OCI-LY7 (cell line): ENCODE results near the gene SPATA32. TPM values are rescaled to one million over a fixed set of nuclear protein-coding genes. Genes with fewer than 3 reads are reported as not detected.

ENCODE experiments used
- BruUV-seq: library from RNA; stranded (reverse); fragments of 400-500 nt; replicated peaks from 2 replicates; lab custom pipeline; 2021; lab: Mats Ljungman, UMichigan
- CTCF ChIA-PET: fragments of 300-600 bp; sonication (Branson Sonifier 250); formaldehyde crosslinking; loops from one replicate; lab custom pipeline; 2022; ENCODE audit warnings: antibody characterized with exemption; ENCODE audit not compliant: unreplicated experiment; lab: Charles Lee
- POLR2A ChIA-PET: fragments of 300-600 bp; sonication (Branson Sonifier 250); formaldehyde crosslinking; loops from one replicate; lab custom pipeline; 2022; ENCODE audit warnings: antibody characterized with exemption; lab: Charles Lee
- DNase-seq: peaks from one replicate; pipeline ENCODE4 v3.0.0-alpha.2; 2015; ENCODE audit warnings: low spot score
- H2AFZ ChIP-seq: fragments of 200-600 bp; sonication (generic), shearing (Covaris generic); 2 replicates; pipeline ENCODE4 v1.6.1; 2014; ENCODE audit warnings: mild to moderate bottlenecking, antibody characterized with exemption, low read length, moderate library complexity
- H3K27ac ChIP-seq: fragments of 200-600 bp; sonication (generic); 2 replicates; pipeline ENCODE4 v1.5.1; 2014; ENCODE audit warnings: mixed run types, low read depth, mild to moderate bottlenecking, moderate library complexity, low read length, inconsistent platforms; ENCODE audit not compliant: poor library complexity, severe bottlenecking
- H3K36me3 ChIP-seq: fragments of 200-600 bp; sonication (generic); 2 replicates; pipeline ENCODE4 v1.6.1; 2014; ENCODE audit warnings: mild to moderate bottlenecking, antibody characterized with exemption, low read length, moderate library complexity, mixed read lengths; ENCODE audit not compliant: insufficient read depth
- H3K4me1 ChIP-seq: fragments of 200-600 bp; sonication (generic); 2 replicates; pipeline ENCODE4 v1.5.1; 2014; ENCODE audit warnings: mild to moderate bottlenecking, low read length; ENCODE audit not compliant: insufficient read depth, poor library complexity, severe bottlenecking
- H3K4me2 ChIP-seq: fragments of 200-600 bp; sonication (generic); 2 replicates; pipeline ENCODE4 v1.6.1; 2014; ENCODE audit warnings: mild to moderate bottlenecking, low read length
- H3K4me3 ChIP-seq: fragments of 200-600 bp; sonication (generic); 2 replicates; pipeline ENCODE4 v1.5.1; 2014; ENCODE audit warnings: mild to moderate bottlenecking, low read depth, low read length; ENCODE audit not compliant: poor library complexity, severe bottlenecking
- H3K79me2 ChIP-seq: fragments of 200-600 bp; sonication (generic); 2 replicates; pipeline ENCODE4 v1.6.1; 2016; ENCODE audit warnings: low read depth, mild to moderate bottlenecking, low read length, moderate library complexity, mixed read lengths; ENCODE audit not compliant: insufficient read depth
- H3K9me2 ChIP-seq: fragments of 200-600 bp; sonication (generic); 2 replicates; pipeline ENCODE4 v1.6.1; 2016; ENCODE audit warnings: mild to moderate bottlenecking, low read length, mixed read lengths; ENCODE audit not compliant: insufficient read depth
- H3K9me3 ChIP-seq: fragments of 200-600 bp; sonication (generic); 2 replicates; pipeline ENCODE4 v1.6.1; 2014; ENCODE audit warnings: mild to moderate bottlenecking, mixed run types, low read length, mixed read lengths
- H4K20me1 ChIP-seq: fragments of 200-600 bp; sonication (generic); 2 replicates; pipeline ENCODE4 v1.6.1; 2014; ENCODE audit warnings: mild to moderate bottlenecking, antibody characterized with exemption, low read length, moderate library complexity, mixed read lengths; ENCODE audit not compliant: insufficient read depth
- CTCF ChIP-seq: fragments of 200-600 bp; sonication (generic); conservative IDR thresholded peaks from 2 replicates; pipeline ENCODE4 v1.5.1; 2014; ENCODE audit warnings: mild to moderate bottlenecking, antibody characterized with exemption, low read length, moderate library complexity, mixed read lengths
- EZH2phosphoT487 ChIP-seq: fragments of 200-600 bp; sonication (generic); IDR thresholded peaks from 2 replicates; pipeline ENCODE4 v1.6.1; 2018; ENCODE audit warnings: low read depth, borderline replicate concordance, mild to moderate bottlenecking, mixed run types, antibody characterized with exemption, low read length, moderate library complexity, mixed read lengths
- intact Hi-C: fragments of 100-400 bp; cut with micrococcal nuclease; formaldehyde crosslinking; loops from one replicate; pipeline ENCODE4 v1.10.0; 2022; ENCODE audit not compliant: unreplicated experiment
- total RNA-seq, 2 experiments: library from RNA; depleted of rRNA in 1 of 2; stranded (reverse); fragments of >200 nt in 1 of 2; shearing (Covaris generic) in 1 of 2; gene quantifications; 2 replicates each; pipeline ENCODE4 v1.2.3, GENCODE V29; 2014 to 2022

SPATA32 gene
- total RNA-seq, 2 experiments from 2014 or later: not detected

- H4K20me1 ChIP-seq: no peaks in the 10 kb centered on the region
- no peak overlapping the region for H3K4me2 ChIP-seq
- intact Hi-C loops: no loop called here
- no TSS peak for BruUV-seq
- H2AFZ ChIP-seq: no peak overlapping the region
- TF ChIP-seq CTCF: no peak
- TF ChIP-seq EZH2phosphoT487: no peak
- POLR2A ChIA-PET: interaction anchor here (0.8 to 1.2 kb wide), 2 partner anchors 29 to 57 kb away, joined by 3 to 4 read pairs; no protein-coding TSS in a partner anchor
- no peaks in the 10 kb centered on the region for H3K79me2 ChIP-seq
- CTCF ChIA-PET: no interaction called here
- H3K9me2 ChIP-seq: no peaks in the 10 kb centered on the region
- no peak overlapping the region for H3K4me3 ChIP-seq
- no peak overlapping the region for H3K27ac ChIP-seq
- H3K4me1 ChIP-seq: no peaks in the 10 kb centered on the region
- peaks cover 63% of the 10 kb centered on the region for H3K36me3 ChIP-seq
- DNase-seq: no peak
- H3K9me3 ChIP-seq: no peaks in the 10 kb centered on the region
These were observed 21.1 kb upstream of the SPATA32 start for GRCh38 chr17:45282683-45283644.

GRCh38 chr17:45279898-45280297, 18.0 kb upstream of the SPATA32 start:
- no TSS peak for BruUV-seq
- Histone ChIP-seq H3K4me1 (no peaks in the 10 kb centered on the region), H3K79me2 (no peaks in the 10 kb centered on the region), H3K36me3 (peaks cover 39% of the 10 kb centered on the region), H3K4me2 (no peak overlapping the region), H2AFZ (no peak overlapping the region), H4K20me1 (no peaks in the 10 kb centered on the region), H3K9me2 (no peaks in the 10 kb centered on the region), H3K4me3 (no peak overlapping the region), H3K9me3 (no peaks in the 10 kb centered on the region), H3K27ac (no peak overlapping the region)
- intact Hi-C loops: no loop called here
- CTCF ChIA-PET: no interaction called here
- no peak for DNase-seq
- TF ChIP-seq EZH2phosphoT487 (no peak), CTCF (no peak)
- POLR2A ChIA-PET: no interaction called here
